ENCODE results near the gene FBLL1.

- no peak for TF ChIP-seq REST (IDR thresholded peaks at IDR 0.05; ENCODE audit: insufficient read depth in 1 of 2, low read depth in 2 of 2, low read length in 1 of 2)
- no peak for TF ChIP-seq POLR2AphosphoS5 (IDR thresholded peaks at IDR 0.05; ENCODE audit: low read depth, low read length)
- TF ChIP-seq CTCF (IDR thresholded peaks at IDR 0.05), result no peak
- TF ChIP-seq TCF7L2 (IDR thresholded peaks at IDR 0.05; ENCODE audit: low read depth, low read length), result no peak
- no peak for TF ChIP-seq SIN3A (IDR thresholded peaks at IDR 0.05; ENCODE audit: borderline replicate concordance, insufficient read depth, low read depth, low read length)
Observed at GRCh38 chr5:168531191-168531590, 2.1 kb downstream of the FBLL1 start.

All from Panc1 (cell line).